Body of pancreas (tissue), 4 donors: Measurements from ENCODE around the gene SRRM4. TPM values are rescaled to one million over a fixed set of nuclear protein-coding genes. Genes with fewer than 3 reads are reported as not detected.

ENCODE experiments used
- ATAC-seq: fragments of 150-250 bp; one replicate; pipeline ENCODE4 v1.9.1; 2016
- DNase-seq, 4 donors: peaks; one replicate each; pipeline ENCODE4 v3.0.0-alpha.2; 2019
- H3K27ac ChIP-seq, 4 donors: fragments of 200-600 bp; sonication (generic); 1 replicate in 3 of 4; 2 replicates in 1 of 4; pipeline versions ENCODE4 v1.5.1 to v1.6.1; 2016 to 2019; ENCODE audit warnings: mild to moderate bottlenecking in 1 of 4, mixed read lengths in 1 of 4, moderate library complexity in 1 of 4
- H3K27me3 ChIP-seq, 2 donors: fragments of 200-600 bp; sonication (generic); one replicate each; pipeline ENCODE4 v1.6.0; 2016; ENCODE audit warnings: mild to moderate bottlenecking in 1 of 2
- H3K36me3 ChIP-seq, 2 donors: fragments of 200-600 bp; sonication (generic); replicated peaks in 1 of 2; 2 replicates each; pipeline ENCODE4 v1.5.1; 2016; ENCODE audit warnings: low read depth in 2 of 2; ENCODE audit not compliant: insufficient read depth in 1 of 2
- H3K4me1 ChIP-seq: fragments of 200-600 bp; sonication (generic); one replicate; pipeline ENCODE4 v1.6.0; 2016
- H3K4me3 ChIP-seq, 2 donors: fragments of 200-600 bp; sonication (generic); 1 replicate in 1 of 2; 2 replicates in 1 of 2; pipeline ENCODE4 v1.5.1; 2016 to 2019
- H3K9me3 ChIP-seq, 3 donors: fragments of 200-600 bp; sonication (generic); 1 replicate in 2 of 3; 2 replicates in 1 of 3; pipeline ENCODE4 v1.5.1; 2016
- POLR2A ChIP-seq, 3 donors: fragments of 450-650 bp; IDR thresholded peaks; one replicate each; pipeline ENCODE4 v1.6.1; 2016; ENCODE audit warnings: antibody characterized with exemption in 3 of 3, mild to moderate bottlenecking in 2 of 3
- WGBS, 2 donors: methylation state at CpG; one replicate each; pipeline ENCODE4 v1.1.5; 2017; 5-methylcytosine and 5-hydroxymethylcytosine counted together
- intact Hi-C: fragments of 100-400 bp; cut with DNase I; formaldehyde crosslinking; loops from one replicate; pipeline ENCODE4 v1.15.1; 2023
- total RNA-seq, 2 donors: library from RNA; depleted of rRNA; stranded (reverse); fragments of >200 nt; gene quantifications; one replicate each; pipeline ENCODE4 v1.1.0, GENCODE V29; 2016
- TF ChIP-seq, protein P1 (sequence below), 7 experiments: fragments of 450-650 bp in 4 of 7; fragments of 200-600 bp in 3 of 7; sonication (generic) in 3 of 7; IDR thresholded peaks; one replicate each; pipeline ENCODE4 v1.5.1; 2016 to 2019; ENCODE audit warnings: antibody characterized with exemption in 7 of 7

SRRM4 gene
- total RNA-seq, 2 donors from 2014 or later: not detected

- no peak for TF ChIP-seq POLR2A (IDR thresholded peaks at IDR 0.05)
- TF ChIP-seq, protein P1, sequence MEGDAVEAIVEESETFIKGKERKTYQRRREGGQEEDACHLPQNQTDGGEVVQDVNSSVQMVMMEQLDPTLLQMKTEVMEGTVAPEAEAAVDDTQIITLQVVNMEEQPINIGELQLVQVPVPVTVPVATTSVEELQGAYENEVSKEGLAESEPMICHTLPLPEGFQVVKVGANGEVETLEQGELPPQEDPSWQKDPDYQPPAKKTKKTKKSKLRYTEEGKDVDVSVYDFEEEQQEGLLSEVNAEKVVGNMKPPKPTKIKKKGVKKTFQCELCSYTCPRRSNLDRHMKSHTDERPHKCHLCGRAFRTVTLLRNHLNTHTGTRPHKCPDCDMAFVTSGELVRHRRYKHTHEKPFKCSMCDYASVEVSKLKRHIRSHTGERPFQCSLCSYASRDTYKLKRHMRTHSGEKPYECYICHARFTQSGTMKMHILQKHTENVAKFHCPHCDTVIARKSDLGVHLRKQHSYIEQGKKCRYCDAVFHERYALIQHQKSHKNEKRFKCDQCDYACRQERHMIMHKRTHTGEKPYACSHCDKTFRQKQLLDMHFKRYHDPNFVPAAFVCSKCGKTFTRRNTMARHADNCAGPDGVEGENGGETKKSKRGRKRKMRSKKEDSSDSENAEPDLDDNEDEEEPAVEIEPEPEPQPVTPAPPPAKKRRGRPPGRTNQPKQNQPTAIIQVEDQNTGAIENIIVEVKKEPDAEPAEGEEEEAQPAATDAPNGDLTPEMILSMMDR (IDR thresholded peaks at IDR 0.05): no peak
- Histone ChIP-seq H3K27me3 (no peaks in the 10 kb centered on the region), H3K4me1 (no peaks in the 10 kb centered on the region), H3K9me3 (no peaks in the 10 kb centered on the region), H3K27ac (no peak overlapping the region), H3K36me3 (no peaks in the 10 kb centered on the region), H3K4me3 (no peak overlapping the region)
- 78 to 79% methylated on average over 2 of the region's 2 CpGs for WGBS, 2 donors
- ATAC-seq (no peak), DNase-seq (no peak)
- intact Hi-C loops: no loop called here
Measured at GRCh38 chr12:119147847-119148448, 166.6 kb downstream of the SRRM4 start.

- H3K27me3 ChIP-seq: no peaks in the 10 kb centered on the region
- intact Hi-C loops: no loop called here
- no peak for TF ChIP-seq POLR2A (IDR thresholded peaks at IDR 0.05)
- TF ChIP-seq, protein P1 (IDR thresholded peaks at IDR 0.05): no peak
- WGBS, 2 donors: 85 to 91% methylated on average over 7 of the region's 7 CpGs
- H3K9me3 ChIP-seq: no peaks in the 10 kb centered on the region
- H3K4me1 ChIP-seq: no peaks in the 10 kb centered on the region
- DNase-seq: no peak
- no peak overlapping the region for H3K4me3 ChIP-seq
- H3K27ac ChIP-seq: no peak overlapping the region
- no peaks in the 10 kb centered on the region for H3K36me3 ChIP-seq
- no peak for ATAC-seq
Measured at GRCh38 chr12:119149270-119149669, 167.9 kb downstream of the SRRM4 start.

DNA sequence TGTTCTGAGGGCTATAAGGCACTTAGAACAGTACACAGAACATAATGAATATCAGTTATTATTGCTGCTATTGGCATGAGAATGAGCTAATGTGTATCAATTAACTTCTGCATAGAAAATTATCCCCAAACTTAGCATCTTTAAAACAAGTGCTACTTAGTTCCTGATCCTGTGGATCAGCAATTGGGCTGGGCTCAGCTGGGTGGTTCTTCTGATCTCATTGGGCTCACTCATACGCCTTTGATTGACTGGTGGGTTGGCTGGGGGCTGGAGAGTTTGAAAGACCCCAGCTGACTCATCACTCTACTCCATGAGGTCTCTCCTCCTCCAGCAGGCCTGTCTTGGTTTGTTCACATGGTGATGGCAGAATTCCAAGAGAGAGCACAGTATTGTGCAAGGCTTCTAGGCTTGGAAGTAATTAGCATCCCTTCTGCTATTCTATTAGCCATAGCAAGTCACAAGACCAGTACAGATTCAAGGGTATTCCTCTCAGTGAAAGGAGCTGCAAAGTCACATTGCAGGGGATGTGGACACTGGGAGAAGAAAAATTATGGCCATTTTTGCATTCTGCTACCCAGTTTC lies 170.2 kb downstream of the SRRM4 start:
- TF ChIP-seq POLR2A (IDR thresholded peaks at IDR 0.05): no peak
- TF ChIP-seq, protein P1 (IDR thresholded peaks at IDR 0.05): no peak

GRCh38 chr12:119153477-119154434 lies 172.4 kb downstream of the SRRM4 start:
- no peaks in the 10 kb centered on the region for H3K4me1 ChIP-seq
- WGBS, 2 donors: 53 to 57% methylated on average over 48 to 49 of the region's 49 CpGs
- H3K9me3 ChIP-seq: no peaks in the 10 kb centered on the region
- no peaks in the 10 kb centered on the region for H3K27me3 ChIP-seq
- intact Hi-C loops: no loop called here
- TF ChIP-seq, protein P1 (IDR thresholded peaks at IDR 0.05): no peak
- TF ChIP-seq POLR2A (IDR thresholded peaks at IDR 0.05): no peak
- H3K27ac ChIP-seq: no peak overlapping the region
- H3K36me3 ChIP-seq: no peaks in the 10 kb centered on the region
- no peak overlapping the region for H3K4me3 ChIP-seq
- DNase-seq (peak; percentile 71 to 76 (median 74)), ATAC-seq (peak; percentile 77)

More for the DNA sequence above, 170.2 kb downstream of the SRRM4 start:
- ATAC-seq (no peak), DNase-seq (no peak)
- no peak overlapping the region for H3K27ac ChIP-seq
- no peak overlapping the region for H3K4me3 ChIP-seq
- no peaks in the 10 kb centered on the region for H3K27me3 ChIP-seq
- H3K36me3 ChIP-seq: no peaks in the 10 kb centered on the region
- intact Hi-C loops: no loop called here
- H3K4me1 ChIP-seq: no peaks in the 10 kb centered on the region
- H3K9me3 ChIP-seq: no peaks in the 10 kb centered on the region
- WGBS, 2 donors: 60 to 67% methylated on average over 1 of the region's 1 CpG
